HG03432 (cell line): Measurements from ENCODE around the gene PUS3.
"Not testable (repeated sequence)": the region's sequence is repeated elsewhere in the genome, so short reads cannot be mapped to it uniquely, and the experiment has no call there.

Experiments used
- ATAC-seq: cut with Tn5 transposase; IDR thresholded peaks from one replicate; pipeline ENCODE4 v1.9.1; 2021; ENCODE audit warnings: mild to moderate bottlenecking, moderate library complexity; ENCODE audit not compliant: unreplicated experiment

PUS3 gene

DNA sequence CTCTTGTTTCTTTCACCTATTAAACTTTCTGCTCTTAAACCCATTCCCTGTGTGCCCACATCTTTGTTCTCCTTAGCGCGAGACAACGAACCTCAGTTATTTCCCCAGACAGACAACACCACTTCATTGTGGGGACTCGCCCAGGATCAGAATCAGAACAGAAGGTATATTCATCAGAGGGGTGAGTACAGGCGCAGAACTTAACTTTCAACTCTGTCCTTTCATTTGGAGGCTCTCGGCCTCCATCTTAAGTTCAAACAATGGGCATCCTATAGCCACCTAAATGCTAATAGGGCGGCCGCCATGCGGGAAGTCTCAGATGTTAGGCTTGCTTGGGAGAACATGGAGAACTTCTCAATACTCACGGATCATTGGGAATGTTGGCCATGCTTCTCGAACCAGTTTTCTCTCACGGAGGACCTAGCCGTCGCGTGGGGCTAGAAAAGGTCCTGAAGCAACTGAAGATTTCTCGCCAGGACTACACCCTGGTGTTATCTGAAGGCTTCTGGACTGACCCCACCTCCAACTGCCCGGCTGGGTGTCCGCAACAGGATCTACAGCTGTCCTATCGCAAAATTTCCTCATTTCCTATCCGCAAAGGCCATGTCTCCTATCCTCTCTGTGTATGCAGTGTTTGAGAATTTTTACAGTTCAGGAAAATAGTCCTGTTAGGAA lies 29.0 kb downstream of the PUS3 start:
- ATAC-seq = no peak

- ATAC-seq = no peak
Observed at GRCh38 chr11:125872138-125872491, 30.9 kb downstream of the PUS3 start.

DNA sequence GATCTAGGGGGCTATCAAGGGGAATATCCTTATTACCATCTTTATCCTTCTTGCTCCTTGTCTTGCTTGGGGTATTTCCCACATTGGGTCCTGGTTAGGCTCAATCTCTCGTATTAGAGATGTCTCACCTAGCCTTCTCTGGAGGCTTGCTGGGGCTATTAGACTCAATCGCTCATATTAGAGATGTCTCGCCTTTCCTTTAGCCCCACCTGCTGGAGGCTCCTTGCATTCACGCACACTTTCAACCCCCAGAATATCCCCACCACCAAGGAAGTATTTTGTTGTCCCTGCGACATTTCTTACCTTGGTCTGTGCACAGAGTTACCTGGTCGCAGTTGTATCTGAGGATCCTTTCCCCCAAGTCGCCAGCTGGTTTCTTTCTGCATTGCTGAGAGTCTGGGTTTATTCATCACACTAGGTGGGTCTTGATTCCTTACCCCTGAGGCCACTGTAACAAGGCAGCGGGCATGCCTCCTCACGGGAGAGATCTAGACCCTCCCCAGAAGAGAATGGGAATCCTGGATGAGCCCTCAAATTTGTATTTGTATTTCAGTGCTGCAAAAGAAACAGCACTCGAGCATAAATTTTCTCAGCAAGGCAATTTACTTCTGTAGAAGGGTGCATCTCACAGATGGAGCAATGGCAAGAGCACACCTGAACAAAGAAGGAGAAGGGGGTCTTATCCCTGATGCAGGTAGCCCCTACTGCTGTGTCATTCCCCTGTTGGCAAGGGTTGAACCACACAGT lies 31.4 kb downstream of the PUS3 start:
- no peak for ATAC-seq

DNA sequence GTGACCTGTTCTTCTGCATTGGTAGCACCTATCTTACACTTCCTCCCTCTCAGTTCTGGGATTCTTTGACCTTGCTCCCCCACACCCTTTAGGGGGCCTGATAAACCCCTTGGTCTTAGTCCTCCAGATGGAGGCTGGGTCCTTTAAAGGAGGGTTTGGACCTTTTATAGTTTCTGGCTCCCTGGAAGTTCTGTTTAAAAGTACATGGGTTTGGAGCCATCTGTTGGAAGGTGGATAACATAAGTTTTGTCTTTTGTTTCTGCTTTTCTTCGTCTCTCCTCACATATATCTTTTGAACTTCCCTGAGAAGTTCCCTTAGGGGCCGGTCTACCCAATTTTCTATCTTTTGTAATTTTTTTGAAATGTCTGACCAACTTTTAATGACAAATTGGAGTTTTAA lies 33.5 kb downstream of the PUS3 start:
- no peak for ATAC-seq

DNA sequence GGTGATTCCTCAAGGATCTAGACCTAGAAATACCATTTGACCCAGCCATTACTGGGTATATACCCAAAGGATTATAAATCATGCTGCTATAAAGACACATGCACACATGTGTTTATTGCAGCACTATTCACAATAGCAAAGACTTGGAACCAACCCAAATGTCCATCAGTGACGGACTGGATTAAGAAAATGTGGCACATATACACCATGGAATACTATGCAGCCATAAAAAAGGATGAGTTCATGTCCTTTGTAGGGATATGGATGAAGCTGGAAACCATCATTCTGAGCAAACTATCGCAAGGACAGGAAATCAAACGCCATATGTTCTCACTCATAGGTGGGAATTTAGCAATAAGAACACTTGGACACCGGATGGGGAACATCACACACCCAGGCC lies 37.7 kb downstream of the PUS3 start:
- ATAC-seq = not testable (repeated sequence)

DNA sequence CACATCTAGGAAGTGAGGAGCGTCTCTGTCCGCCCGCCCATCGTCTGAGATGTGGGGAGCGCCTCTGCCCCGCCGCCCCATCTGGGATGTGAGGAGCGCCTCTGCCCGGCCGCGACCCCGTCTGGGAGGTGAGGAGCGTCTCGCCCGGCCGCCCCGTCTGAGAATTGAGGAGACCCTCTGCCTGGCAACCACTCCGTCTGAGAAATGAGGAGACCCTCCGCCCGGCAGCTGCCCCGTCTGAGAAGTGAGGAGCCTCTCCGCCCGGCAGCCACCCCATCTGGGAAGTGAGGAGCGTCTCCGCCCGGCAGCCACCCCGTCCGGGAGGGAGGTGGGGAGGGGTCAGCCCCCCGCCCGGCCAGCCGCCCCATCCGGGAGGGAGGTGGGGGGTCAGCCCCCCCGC lies 40.2 kb downstream of the PUS3 start:
- not testable (repeated sequence) for ATAC-seq

- ATAC-seq = not testable (repeated sequence)
Observed at GRCh38 chr11:125857670-125858069, 45.3 kb downstream of the PUS3 start.

DNA sequence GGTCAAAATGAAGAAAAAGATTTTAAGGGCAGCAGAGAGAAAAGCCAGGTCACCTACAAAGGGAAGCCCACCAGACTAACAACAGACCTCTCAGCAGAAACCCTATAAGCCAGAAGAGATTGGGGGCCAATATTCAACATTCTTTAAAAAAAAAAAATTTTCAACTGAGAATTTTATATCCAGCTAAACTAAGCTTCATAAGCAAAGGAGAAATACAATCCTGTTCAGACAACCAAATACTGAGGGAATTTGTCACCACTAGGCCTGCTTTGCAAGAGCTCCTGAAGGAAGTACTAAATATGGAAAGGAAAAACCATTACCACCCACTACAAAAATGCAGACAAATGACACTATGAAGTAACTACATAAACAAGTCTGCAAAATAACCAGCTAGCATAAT lies 56.8 kb downstream of the PUS3 start:
- ATAC-seq = no peak
